HL-60 (cell line): Measurements from ENCODE around the gene SUN1.

Experiments used
- DNase-seq, 2 experiments: peaks; one replicate each; pipeline ENCODE4 v3.0.0-alpha.2; 2010 to 2020; ENCODE audit warnings: low read depth in 1 of 2, low spot score in 1 of 2
- H3K27ac ChIP-seq: fragments of 250-450 bp; sonication (Bioruptor Pico); replicated peaks from 2 replicates; pipeline ENCODE4 v1.5.1; 2020; ENCODE audit warnings: mild to moderate bottlenecking, moderate library complexity
- H3K27me3 ChIP-seq: fragments of 250-450 bp; sonication (Bioruptor Pico); 2 replicates; pipeline ENCODE4 v1.5.1; 2021; ENCODE audit warnings: mild to moderate bottlenecking, moderate library complexity; ENCODE audit not compliant: insufficient read depth, poor library complexity, severe bottlenecking
- H3K4me3 ChIP-seq: replicated peaks from 2 replicates; pipeline ENCODE4 v1.5.1; 2011; ENCODE audit warnings: mild to moderate bottlenecking, control low read depth, low read length; ENCODE audit not compliant: insufficient read depth
- CTCF ChIP-seq: IDR thresholded peaks from one replicate; pipeline ENCODE4 v1.5.1; 2011; ENCODE audit warnings: low read length, control low read depth, inconsistent platforms; ENCODE audit not compliant: insufficient read depth
- GABPA ChIP-seq: IDR thresholded peaks from 2 replicates; pipeline ENCODE4 v1.6.1; 2012; ENCODE audit warnings: low read depth
- POLR2AphosphoS5 ChIP-seq: IDR thresholded peaks from 2 replicates; pipeline ENCODE4 v1.6.1; 2012; ENCODE audit warnings: low read depth
- REST ChIP-seq: IDR thresholded peaks from 2 replicates; pipeline ENCODE4 v1.6.1; 2012; ENCODE audit warnings: low read depth; ENCODE audit not compliant: insufficient replicate concordance
- SPI1 ChIP-seq: IDR thresholded peaks from 2 replicates; pipeline ENCODE4 v1.6.1; 2012; ENCODE audit warnings: low read depth, mild to moderate bottlenecking, borderline replicate concordance

SUN1 gene

GRCh38 chr7:822692-823276 is 9.5 kb upstream of the SUN1 start:
- Histone ChIP-seq H3K27ac (no peak overlapping the region), H3K27me3 (no peaks in the 10 kb centered on the region), H3K4me3 (no peak overlapping the region)
- no peak for TF ChIP-seq GABPA
- TF ChIP-seq CTCF: no peak
- no peak for TF ChIP-seq REST
- no peak for TF ChIP-seq POLR2AphosphoS5
- TF ChIP-seq SPI1: no peak
- DNase-seq: no peak

GRCh38 chr7:823649-824048 is 8.6 kb upstream of the SUN1 start:
- TF ChIP-seq GABPA (no peak), CTCF (no peak), REST (no peak), SPI1 (no peak), POLR2AphosphoS5 (no peak)
- no peak for DNase-seq

GRCh38 chr7:824081-824480 is 8.2 kb upstream of the SUN1 start:
- TF ChIP-seq REST (no peak), SPI1 (no peak), POLR2AphosphoS5 (no peak), CTCF (no peak), GABPA (no peak)
- Histone ChIP-seq H3K4me3 (no peak overlapping the region), H3K27ac (no peak overlapping the region), H3K27me3 (no peaks in the 10 kb centered on the region)
- no peak for DNase-seq

More at GRCh38 chr7:823649-824048, 8.6 kb upstream of the SUN1 start:
- H3K4me3 ChIP-seq: no peak overlapping the region
- no peak overlapping the region for H3K27ac ChIP-seq
- H3K27me3 ChIP-seq: no peaks in the 10 kb centered on the region
